Stimulated activated CD8-positive, alpha-beta memory T cell treated with anti-CD3 and anti-CD28 coated beads, Interleukin-7, amount 100 ng/mL, for 1 hour (primary cell): ENCODE measurements around the gene FAM174C.

Source experiments
- DNase-seq, 2 donors: peaks; one replicate each; pipeline ENCODE4 v3.0.0-alpha.2; 2020; ENCODE audit warnings: low read depth in 2 of 2

The FAM174C gene

GRCh38 chr19:1261798-1262622 is 13.3 kb upstream of the FAM174C start:
- DNase-seq: no peak

DNA sequence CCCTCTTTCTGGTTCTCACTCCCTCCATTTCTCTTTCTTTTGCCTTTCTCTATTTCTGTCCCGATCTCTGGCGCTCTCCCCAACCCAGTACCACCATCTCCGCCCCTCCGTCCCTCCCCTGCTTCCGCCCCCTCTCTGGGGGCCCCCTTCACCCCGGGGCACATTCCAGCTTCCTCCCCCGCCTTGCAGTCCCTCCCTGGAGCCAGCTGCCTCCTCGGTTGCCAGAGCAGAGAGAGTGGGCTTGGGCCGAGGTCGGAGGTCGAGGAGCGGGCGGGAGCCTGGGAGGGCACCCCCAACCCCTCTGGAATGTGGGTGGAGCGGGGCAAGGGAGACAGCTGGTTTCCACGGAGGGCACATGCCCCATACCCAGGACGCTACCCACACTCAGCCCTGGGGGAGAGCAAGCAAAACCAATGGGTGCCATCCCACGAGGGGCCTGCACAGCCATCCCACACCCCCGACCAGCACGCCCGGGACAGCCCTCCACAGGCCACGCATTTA is 12.7 kb upstream of the FAM174C start:
- no peak for DNase-seq

DNA sequence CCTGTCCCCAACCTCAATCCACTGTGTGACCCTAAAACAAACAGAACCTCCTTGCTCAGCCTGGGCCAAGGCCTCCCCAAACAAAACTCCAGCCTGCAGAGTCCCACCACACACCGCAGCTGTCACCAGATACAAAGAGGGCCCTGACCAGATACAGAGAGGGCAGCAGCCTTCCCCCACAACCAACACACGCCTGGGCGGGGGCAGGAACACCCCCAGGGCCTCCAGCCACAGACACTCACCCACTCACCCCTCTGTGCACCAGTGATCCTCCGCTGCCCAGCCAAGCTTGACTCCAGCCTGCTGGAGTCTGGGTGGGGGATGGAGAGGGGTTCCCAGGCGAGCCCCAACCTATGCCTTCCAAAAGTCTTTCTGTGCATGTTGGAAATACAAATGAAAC is 12.1 kb upstream of the FAM174C start:
- no peak for DNase-seq

DNA sequence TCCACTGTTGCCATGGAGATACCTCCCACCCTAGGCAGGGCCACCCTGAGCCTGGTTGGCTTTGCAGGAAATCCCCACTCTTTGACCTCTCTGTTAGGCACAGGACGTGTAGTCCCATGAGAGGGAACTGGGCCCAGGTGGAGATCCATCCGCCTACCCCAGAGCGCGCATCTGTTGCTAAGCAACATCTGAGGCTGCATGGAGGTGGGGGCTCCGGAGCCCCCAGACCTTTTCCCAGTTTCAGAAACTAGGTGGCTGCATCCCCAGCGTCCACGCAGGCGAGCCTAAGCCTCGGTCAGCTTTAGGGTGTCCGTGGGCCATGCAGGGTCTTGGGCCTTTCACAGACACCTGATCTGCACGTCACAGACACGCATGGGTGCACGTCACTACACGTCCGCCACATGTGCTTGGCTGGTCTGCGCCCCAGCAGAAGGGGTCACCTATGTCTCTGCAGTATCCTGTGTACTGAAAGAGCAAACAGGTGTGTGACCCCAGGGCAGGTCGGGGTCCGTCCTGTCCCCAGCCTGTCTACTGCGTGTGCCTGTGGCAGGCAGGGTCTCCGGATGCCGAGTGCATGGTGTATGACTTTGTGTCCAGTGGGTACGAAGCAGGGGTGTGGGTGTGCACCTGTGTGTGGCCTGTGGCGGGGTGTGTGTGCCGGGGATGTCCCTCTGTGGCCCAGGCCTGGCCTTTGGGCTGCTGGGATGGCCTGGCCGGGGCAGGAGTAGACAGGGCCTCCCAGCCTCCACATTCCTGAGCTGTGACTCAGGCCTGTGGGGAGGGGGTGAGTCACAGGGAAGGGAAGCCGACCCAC is 10.3 kb upstream of the FAM174C start:
- no peak for DNase-seq

DNA sequence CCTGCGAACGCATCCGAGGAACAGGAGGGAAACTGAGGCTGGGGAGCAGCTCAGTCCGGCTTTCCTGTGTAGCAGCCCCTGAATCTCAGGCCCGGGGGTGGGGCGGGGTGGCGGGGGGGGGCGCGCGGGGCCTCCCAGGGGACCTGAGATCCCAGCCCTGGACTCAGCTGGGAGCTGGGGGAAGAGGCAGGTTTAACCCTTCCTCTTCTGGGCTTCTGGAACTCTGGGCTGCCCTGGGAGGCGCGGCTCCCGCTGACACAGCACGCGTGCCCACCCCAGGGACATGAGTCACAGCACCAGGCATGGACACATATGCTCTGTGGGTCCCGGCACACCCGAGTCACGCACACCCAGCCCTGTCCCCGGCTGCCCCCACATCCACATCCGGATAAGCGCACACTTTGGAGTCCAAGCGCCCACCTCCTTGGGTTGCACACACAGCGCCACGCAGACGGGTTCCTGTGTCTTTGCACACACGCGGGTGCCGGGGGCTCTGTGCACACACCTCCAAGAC is 9.7 kb upstream of the FAM174C start:
- no peak for DNase-seq

DNA sequence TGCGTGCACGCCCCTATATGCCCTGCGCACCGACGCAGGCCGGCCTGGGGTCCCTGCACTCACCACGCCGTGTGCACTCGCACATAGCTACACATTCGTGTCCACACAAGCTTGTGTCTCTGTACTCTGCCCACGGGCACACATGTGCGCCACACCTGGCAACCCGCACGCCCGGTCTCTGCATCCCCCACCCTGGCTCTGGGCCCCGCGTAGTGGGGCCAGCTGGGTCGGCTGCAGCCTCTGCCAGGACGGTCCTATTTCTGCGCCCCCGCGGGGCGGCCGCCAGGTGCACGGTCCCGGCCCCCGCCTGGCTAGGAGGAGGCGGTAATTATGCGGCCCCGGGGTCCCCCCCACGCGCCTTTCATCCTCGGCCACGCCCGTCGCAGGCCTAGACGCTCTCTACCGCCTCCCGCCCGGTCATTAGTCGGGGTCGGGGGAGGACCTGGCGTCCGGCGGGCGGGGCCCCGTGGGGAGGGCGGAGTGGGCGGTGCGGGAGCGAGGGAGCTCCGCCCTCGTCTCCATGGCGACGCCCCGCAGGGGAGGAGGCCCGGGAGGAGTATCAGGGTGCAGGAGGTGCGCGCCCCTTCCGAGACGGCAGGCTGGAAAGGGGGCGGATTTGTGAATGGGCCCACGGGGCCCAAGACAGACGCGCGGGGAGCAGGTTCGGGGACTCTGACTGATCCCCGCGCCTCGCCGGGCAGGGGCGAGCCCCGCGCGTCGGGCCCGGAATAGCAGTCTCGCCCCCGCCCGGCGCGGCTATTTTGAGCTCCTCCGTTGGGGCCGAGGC is 9.0 kb upstream of the FAM174C start:
- peak in 1 of 2 donors; percentile 69 for DNase-seq

DNA sequence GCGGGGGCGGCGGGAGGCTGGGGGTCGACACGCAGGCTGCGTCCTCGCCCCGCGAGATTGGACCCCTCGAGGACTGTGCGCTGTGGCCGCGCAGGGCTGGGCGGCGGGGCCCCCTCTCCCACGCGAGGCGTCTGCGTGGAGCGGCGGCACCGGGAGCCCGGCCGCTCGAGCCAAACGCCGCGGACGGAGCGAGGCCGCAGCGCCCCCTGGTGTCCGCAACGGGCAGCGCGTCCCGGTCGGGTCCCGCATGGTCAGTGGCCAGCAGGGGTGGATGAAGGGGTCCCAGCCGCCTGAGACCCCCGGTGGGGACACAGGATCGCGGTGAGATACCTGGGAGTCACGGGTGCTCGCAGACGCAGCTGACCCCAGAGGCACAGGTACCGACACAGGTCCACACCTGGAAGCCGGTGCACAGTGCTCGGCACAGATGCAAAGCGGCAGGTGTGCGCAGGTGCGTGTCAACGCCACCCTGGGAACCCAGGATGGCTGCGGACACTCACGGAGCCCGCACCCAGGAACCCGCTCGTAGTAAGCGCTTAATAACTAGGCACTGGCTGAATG is 8.3 kb upstream of the FAM174C start:
- DNase-seq: no peak

GRCh38 chr19:1267477-1268225 is 7.7 kb upstream of the FAM174C start:
- no peak for DNase-seq

- DNase-seq: no peak
These were observed 6.9 kb upstream of the FAM174C start for GRCh38 chr19:1268226-1269064.

DNA sequence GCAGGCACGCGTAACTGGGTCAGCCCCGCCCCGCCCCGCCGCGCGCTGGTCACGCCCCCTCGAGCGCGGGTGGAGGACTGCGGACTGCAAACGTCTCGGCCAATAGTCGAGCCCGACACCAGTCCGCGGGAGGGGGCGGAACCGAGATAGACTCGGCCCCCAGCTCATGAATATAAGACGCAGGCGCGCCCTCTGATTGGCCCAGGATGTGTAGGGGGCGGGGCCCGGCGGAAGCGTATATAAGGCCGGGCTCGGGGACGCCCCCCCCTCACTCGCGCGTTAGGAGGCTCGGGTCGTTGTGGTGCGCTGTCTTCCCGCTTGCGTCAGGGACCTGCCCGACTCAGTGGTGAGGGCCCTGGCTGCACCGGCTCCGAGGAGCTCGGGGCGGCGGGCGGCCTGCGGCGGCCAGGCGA is 6.3 kb upstream of the FAM174C start, which contains the start of gene CIRBP:
Gene CIRBP, plus strand, starts transcription at position 268 of the 413 bp plus-strand sequence. CDS start 1,602 bp downstream, outside the sequence.
- DNase-seq: peak; percentile 98 to 99

DNA sequence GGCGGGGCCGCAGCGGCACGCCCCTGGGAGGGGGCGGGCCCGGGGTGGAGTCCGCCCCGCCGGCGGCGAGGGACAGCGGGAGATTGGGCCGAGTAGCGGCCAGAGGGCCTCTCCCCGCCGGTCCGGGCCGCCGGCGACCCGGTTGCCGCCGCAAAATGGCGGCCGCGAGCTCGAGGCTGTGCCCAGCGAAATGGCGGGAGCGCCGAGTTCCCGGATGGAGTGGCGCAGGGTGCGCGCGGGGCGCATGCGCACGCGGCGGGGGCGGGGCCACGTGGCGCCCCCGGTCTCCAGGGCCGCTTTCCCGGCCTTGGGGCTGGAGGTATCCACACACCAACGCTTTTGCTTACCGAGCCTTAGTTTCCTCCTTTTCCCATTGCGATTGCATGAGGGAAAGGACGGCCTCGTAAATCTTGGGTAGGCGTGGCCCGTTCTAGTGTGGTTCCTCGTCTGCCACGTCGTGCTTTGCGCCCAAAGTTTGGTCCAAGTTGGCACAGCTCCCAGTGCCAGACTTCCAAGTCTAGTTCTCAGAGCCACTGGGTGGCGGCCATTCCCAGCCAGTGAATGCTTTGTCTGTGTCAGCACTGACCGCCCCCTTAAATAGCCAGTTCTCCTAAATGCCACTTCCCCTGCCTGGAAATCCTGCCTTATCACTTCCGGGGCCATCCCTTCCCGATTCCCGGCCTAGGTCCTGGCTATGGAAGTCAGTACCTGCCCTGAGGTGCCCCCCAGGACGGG is 5.7 kb upstream of the FAM174C start:
- peak in 1 of 2 donors; percentile 71 for DNase-seq

GRCh38 chr19:1270213-1270853 is 5.0 kb upstream of the FAM174C start:
- no peak for DNase-seq

DNA sequence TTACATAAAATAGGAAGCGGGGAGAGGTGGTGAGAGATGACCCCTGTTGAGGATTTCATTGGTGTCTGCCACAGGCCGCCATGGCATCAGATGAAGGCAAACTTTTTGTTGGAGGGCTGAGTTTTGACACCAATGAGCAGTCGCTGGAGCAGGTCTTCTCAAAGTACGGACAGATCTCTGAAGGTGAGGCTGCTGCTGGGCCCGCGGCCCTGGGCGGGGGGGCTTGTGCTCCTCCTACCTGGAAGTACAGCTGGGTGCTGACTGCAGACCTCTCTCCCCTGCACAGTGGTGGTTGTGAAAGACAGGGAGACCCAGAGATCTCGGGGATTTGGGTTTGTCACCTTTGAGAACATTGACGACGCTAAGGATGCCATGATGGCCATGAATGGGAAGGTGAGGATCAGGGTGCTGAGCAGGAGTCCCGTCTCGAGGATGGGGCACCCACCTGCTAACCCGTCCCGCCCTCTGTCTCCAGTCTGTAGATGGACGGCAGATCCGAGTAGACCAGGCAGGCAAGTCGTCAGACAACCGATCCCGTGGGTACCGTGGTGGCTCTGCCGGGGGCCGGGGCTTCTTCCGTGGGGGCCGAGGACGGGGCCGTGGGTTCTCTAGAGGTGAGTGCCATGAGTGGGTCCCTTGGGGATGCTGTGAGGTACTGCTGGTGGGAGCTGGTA is 4.3 kb upstream of the FAM174C start:
- DNase-seq: no peak

DNA sequence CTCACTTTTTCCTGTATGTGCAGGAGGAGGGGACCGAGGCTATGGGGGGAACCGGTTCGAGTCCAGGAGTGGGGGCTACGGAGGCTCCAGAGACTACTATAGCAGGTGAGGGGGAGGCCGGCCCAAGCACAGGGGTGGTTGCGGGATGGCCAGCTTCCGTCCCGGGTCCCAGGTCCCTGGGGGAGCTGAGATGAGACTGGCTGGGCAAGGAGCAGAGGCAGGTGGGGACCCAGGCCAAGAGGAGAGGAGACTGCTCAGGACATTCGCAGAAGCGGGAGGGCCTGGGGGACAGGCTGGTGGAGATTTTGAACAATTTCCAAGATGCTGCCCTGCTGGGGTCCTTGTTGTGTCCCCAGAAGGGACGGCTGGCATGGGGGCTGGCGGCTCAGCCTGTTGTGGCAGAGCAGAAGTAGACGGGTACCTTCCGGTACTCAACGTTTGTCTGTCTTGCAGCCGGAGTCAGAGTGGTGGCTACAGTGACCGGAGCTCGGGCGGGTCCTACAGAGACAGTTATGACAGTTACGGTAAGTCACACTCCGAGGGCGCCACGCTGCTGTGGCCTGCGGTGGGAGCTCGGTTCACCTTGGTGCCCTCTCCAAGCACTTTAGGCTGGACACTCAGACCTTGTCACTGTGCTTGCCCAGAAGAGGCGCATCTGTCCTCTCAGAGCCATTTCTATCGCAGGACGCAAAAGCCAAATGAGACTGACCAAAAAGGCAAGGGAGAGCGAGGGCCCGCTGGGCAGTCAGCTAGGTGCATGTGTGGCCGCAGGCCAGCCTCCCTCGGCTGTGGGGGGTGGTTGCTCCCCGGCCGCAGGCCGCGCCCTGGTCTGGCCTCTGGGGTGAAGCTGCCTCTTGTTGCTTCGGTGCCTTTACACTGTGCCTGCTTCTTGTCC is 3.6 kb upstream of the FAM174C start:
- no peak for DNase-seq

DNA sequence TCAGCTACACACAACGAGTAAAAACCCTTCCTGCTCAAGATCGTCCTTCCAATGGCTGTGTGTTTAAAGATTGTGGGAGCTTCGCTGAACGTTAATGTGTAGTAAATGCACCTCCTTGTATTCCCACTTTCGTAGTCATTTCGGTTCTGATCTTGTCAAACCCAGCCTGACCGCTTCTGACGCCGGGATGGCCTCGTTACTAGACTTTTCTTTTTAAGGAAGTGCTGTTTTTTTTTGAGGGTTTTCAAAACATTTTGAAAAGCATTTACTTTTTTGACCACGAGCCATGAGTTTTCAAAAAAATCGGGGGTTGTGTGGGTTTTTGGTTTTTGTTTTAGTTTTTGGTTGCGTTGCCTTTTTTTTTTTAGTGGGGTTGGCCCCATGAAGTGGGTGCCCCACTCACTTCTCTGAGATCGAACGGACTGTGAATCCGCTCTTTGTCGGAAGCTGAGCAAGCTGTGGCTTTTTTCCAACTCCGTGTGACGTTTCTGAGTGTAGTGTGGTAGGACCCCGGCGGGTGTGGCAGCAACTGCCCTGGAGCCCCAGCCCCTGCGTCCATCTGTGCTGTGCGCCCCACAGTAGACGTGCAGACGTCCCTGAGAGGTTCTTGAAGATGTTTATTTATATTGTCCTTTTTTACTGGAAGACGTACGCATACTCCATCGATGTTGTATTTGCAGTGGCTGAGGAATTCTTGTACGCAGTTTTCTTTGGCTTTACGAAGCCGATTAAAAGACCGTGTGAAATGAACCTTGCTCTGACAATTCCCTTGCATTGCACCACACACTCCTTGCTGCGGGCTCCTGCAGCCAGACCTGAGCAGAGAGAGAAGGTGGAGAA is 2.7 kb upstream of the FAM174C start:
- no peak for DNase-seq
